Hepatocyte (in vitro differentiated cells): ENCODE results near the gene SPSB4. TPM values are rescaled to one million over a fixed set of nuclear protein-coding genes. Genes with fewer than 3 reads are reported as not detected.

Source experiments
- DNase-seq: peaks from one replicate; pipeline ENCODE4 v3.0.0-alpha.2; 2016; ENCODE audit warnings: low spot score
- H2AFZ ChIP-seq: fragments of 200-600 bp; sonication (generic); 2 replicates; pipeline ENCODE4 v1.6.0; 2016; ENCODE audit warnings: antibody characterized with exemption, mild to moderate bottlenecking
- H3K27ac ChIP-seq: fragments of 200-600 bp; sonication (generic); 2 replicates; pipeline ENCODE4 v1.5.1; 2016; ENCODE audit warnings: mild to moderate bottlenecking
- H3K27me3 ChIP-seq: fragments of 200-600 bp; sonication (generic); 2 replicates; pipeline ENCODE4 v1.6.1; 2016
- H3K36me3 ChIP-seq: fragments of 200-600 bp; sonication (generic); replicated peaks from 2 replicates; pipeline ENCODE4 v1.5.1; 2016; ENCODE audit warnings: low read depth; ENCODE audit not compliant: insufficient read depth
- H3K4me1 ChIP-seq: fragments of 200-600 bp; sonication (generic); 2 replicates; pipeline ENCODE4 v1.5.1; 2016; ENCODE audit warnings: mild to moderate bottlenecking, moderate library complexity; ENCODE audit not compliant: insufficient read depth
- H3K4me2 ChIP-seq: fragments of 200-600 bp; sonication (generic); 2 replicates; pipeline ENCODE4 v1.6.0; 2016
- H3K4me3 ChIP-seq: fragments of 200-600 bp; sonication (generic); 2 replicates; pipeline ENCODE4 v1.5.1; 2016; ENCODE audit warnings: mild to moderate bottlenecking
- H3K79me2 ChIP-seq: fragments of 200-600 bp; sonication (generic); 2 replicates; pipeline ENCODE4 v1.6.0; 2017; ENCODE audit warnings: mild to moderate bottlenecking
- H3K9me2 ChIP-seq: fragments of 200-600 bp; sonication (generic); replicated peaks from 2 replicates; pipeline ENCODE4 v1.6.0; 2017; ENCODE audit warnings: mild to moderate bottlenecking; ENCODE audit not compliant: insufficient read depth
- H3K9me3 ChIP-seq: fragments of 200-600 bp; sonication (generic); 2 replicates; pipeline ENCODE4 v1.5.1; 2016; ENCODE audit warnings: low read depth, mild to moderate bottlenecking
- H4K20me1 ChIP-seq: fragments of 200-600 bp; sonication (generic); 2 replicates; pipeline ENCODE4 v1.6.0; 2016; ENCODE audit warnings: mild to moderate bottlenecking; ENCODE audit not compliant: insufficient read depth, poor library complexity, severe bottlenecking
- EZH2 ChIP-seq: fragments of 200-600 bp; sonication (generic); IDR thresholded peaks from 2 replicates; pipeline ENCODE4 v1.6.1; 2016; ENCODE audit warnings: antibody characterized with exemption, mild to moderate bottlenecking, borderline replicate concordance
- EZH2phosphoT487 ChIP-seq: fragments of 200-600 bp; sonication (generic); IDR thresholded peaks from one replicate; pipeline ENCODE4 v1.6.1; 2018; ENCODE audit warnings: antibody characterized with exemption, mild to moderate bottlenecking, low read depth, moderate library complexity; ENCODE audit not compliant: unreplicated experiment, severe bottlenecking
- WGBS: methylation state at CpG from one replicate; pipeline ENCODE4 v1.1.6; 2016; ENCODE audit warnings: low lambda C conversion rate; ENCODE audit errors: missing lambda C conversion rate; 5-methylcytosine and 5-hydroxymethylcytosine counted together
- polyA plus RNA-seq: library from polyadenylated mRNA; unstranded; fragments of >200 nt; fragmentation: Nextera tagmentation; extraction: Ambion mirVana; gene quantifications from 2 replicates; pipeline ENCODE4 v1.2.1, GENCODE V29; 2016
- total RNA-seq: library from RNA; depleted of rRNA; stranded (reverse); fragments of >200 nt; gene quantifications from 2 replicates; pipeline ENCODE4 v1.2.3, GENCODE V29; 2014
- TF ChIP-seq, protein P1 (sequence below): fragments of 200-600 bp; sonication (generic); IDR thresholded peaks from 2 replicates; pipeline ENCODE4 v1.5.1; 2016; ENCODE audit warnings: antibody characterized with exemption, mild to moderate bottlenecking; ENCODE audit not compliant: poor library complexity

Gene SPSB4
- total and polyA plus RNA-seq, 2 experiments from 2014 or later, result 1.0 to 1.3 TPM

- Histone ChIP-seq H3K79me2 (no peaks in the 10 kb centered on the region), H3K4me3 (no peak overlapping the region), H3K4me1 (no peaks in the 10 kb centered on the region), H3K4me2 (no peak overlapping the region), H3K9me2 (no peaks in the 10 kb centered on the region), H4K20me1 (no peaks in the 10 kb centered on the region), H3K27me3 (no peaks in the 10 kb centered on the region), H2AFZ (no peak overlapping the region), H3K27ac (no peak overlapping the region), H3K9me3 (no peaks in the 10 kb centered on the region), H3K36me3 (no peaks in the 10 kb centered on the region)
- TF ChIP-seq EZH2, result no peak
- TF ChIP-seq EZH2phosphoT487, result no peak
- TF ChIP-seq, protein P1, sequence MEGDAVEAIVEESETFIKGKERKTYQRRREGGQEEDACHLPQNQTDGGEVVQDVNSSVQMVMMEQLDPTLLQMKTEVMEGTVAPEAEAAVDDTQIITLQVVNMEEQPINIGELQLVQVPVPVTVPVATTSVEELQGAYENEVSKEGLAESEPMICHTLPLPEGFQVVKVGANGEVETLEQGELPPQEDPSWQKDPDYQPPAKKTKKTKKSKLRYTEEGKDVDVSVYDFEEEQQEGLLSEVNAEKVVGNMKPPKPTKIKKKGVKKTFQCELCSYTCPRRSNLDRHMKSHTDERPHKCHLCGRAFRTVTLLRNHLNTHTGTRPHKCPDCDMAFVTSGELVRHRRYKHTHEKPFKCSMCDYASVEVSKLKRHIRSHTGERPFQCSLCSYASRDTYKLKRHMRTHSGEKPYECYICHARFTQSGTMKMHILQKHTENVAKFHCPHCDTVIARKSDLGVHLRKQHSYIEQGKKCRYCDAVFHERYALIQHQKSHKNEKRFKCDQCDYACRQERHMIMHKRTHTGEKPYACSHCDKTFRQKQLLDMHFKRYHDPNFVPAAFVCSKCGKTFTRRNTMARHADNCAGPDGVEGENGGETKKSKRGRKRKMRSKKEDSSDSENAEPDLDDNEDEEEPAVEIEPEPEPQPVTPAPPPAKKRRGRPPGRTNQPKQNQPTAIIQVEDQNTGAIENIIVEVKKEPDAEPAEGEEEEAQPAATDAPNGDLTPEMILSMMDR, result no peak
- no peak for DNase-seq
- 95% methylated on average over 4 of the region's 4 CpGs for WGBS
Observed at GRCh38 chr3:141167681-141168080, 116.5 kb downstream of the SPSB4 start.

DNA sequence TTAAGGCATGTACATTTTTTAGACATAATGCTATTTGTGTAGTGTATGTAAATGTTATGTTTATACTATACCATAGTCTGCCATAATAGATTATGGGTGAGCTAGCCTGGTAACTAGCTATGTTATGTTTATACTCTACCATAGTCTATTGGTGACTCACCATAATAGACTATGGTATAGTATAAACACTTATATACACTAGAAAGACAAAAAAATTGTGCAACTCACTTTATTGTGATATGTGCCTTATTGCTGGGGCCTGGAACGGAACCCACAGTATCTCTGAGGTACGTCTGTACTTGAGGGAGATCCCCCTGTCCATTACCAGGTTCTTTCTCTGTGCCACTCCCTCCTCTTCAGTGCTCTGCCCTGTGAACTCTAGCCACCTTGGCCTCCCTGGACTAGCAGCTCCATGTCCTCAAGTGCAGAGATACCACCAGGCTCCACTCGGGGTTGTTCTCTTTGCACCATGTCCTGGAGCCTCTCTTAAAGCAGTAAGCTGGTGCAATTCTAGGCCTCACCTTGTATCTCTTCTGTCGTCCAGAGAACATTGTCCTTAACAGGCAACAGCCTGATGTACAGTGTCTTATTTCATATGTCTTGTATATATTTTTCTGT, 119.6 kb downstream of the SPSB4 start:
- no peak overlapping the region for H3K4me3 ChIP-seq
- WGBS, result 90% methylated on average over 4 of the region's 4 CpGs
- no peaks in the 10 kb centered on the region for H3K27me3 ChIP-seq
- H3K9me3 ChIP-seq, result no peaks in the 10 kb centered on the region
- no peaks in the 10 kb centered on the region for H3K36me3 ChIP-seq
- H3K9me2 ChIP-seq, result no peaks in the 10 kb centered on the region
- no peaks in the 10 kb centered on the region for H4K20me1 ChIP-seq
- TF ChIP-seq EZH2phosphoT487, result no peak
- no peak for TF ChIP-seq EZH2
- TF ChIP-seq, protein P1, result no peak
- H3K4me1 ChIP-seq, result no peaks in the 10 kb centered on the region
- H3K4me2 ChIP-seq, result no peak overlapping the region
- DNase-seq, result no peak
- H3K79me2 ChIP-seq, result no peaks in the 10 kb centered on the region
- no peak overlapping the region for H3K27ac ChIP-seq
- no peak overlapping the region for H2AFZ ChIP-seq

DNA sequence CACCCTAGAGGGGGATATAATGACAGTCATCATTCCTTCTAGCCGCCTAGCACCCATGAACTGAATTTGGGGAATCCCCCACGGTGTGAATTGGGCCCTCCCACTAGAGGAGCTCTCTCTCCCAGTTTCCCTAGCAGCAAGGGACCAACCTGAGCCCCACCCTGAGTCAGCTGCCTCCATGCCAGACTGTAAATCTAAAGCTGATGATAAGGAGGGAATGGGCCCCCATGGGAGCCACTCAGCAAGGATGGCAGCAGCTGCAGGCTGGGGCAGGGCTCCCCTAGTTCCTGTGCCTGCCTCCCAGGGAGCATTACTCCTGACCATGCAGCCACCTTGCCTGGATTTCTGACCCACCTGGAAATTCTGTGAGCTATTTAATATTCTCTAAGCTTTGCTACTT, 123.5 kb downstream of the SPSB4 start:
- DNase-seq, result no peak
- no peak overlapping the region for H3K4me2 ChIP-seq
- TF ChIP-seq EZH2 (no peak), EZH2phosphoT487 (no peak)
- TF ChIP-seq, protein P1, result no peak
- H4K20me1 ChIP-seq, result no peaks in the 10 kb centered on the region
- H2AFZ ChIP-seq, result no peak overlapping the region
- WGBS, result 74% methylated on average over 2 of the region's 2 CpGs
- no peaks in the 10 kb centered on the region for H3K79me2 ChIP-seq
- no peak overlapping the region for H3K27ac ChIP-seq
- H3K9me2 ChIP-seq, result no peaks in the 10 kb centered on the region
- no peaks in the 10 kb centered on the region for H3K9me3 ChIP-seq
- H3K27me3 ChIP-seq, result no peaks in the 10 kb centered on the region
- no peaks in the 10 kb centered on the region for H3K36me3 ChIP-seq
- H3K4me1 ChIP-seq, result no peaks in the 10 kb centered on the region
- H3K4me3 ChIP-seq, result no peak overlapping the region

GRCh38 chr3:141176775-141177174, 125.6 kb downstream of the SPSB4 start:
- Histone ChIP-seq H3K9me2 (no peaks in the 10 kb centered on the region), H3K4me2 (no peak overlapping the region), H3K9me3 (no peaks in the 10 kb centered on the region), H2AFZ (no peak overlapping the region), H3K27ac (no peak overlapping the region), H4K20me1 (no peaks in the 10 kb centered on the region), H3K27me3 (no peaks in the 10 kb centered on the region), H3K36me3 (no peaks in the 10 kb centered on the region), H3K79me2 (no peaks in the 10 kb centered on the region), H3K4me3 (no peak overlapping the region), H3K4me1 (no peaks in the 10 kb centered on the region)
- DNase-seq, result no peak
- no peak for TF ChIP-seq EZH2
- no peak for TF ChIP-seq EZH2phosphoT487
- TF ChIP-seq, protein P1, result no peak
